ENCODE measurements around the gene GRAMD1B. TPM values are rescaled to one million over a fixed set of nuclear protein-coding genes. Genes with fewer than 3 reads are reported as not detected.

The GRAMD1B gene
- total and polyA plus RNA-seq, 4 donors = 0.29 to 2.6 (median 1.3) TPM

- no peaks in the 10 kb centered on the region for H3K9me3 ChIP-seq (ENCODE audit: control insufficient read depth in 4 of 4, low read length in 3 of 4)
- no peak for TF ChIP-seq GABPA (IDR thresholded peaks at IDR 0.05 in 1 of 2, conservative IDR thresholded peaks at IDR 0.05 in 1 of 2)
- TF ChIP-seq HNF4A (conservative IDR thresholded peaks at IDR 0.05) = no peak
- TF ChIP-seq RAD21 (IDR thresholded peaks at IDR 0.05) = no peak
- no peak for TF ChIP-seq MAX (IDR thresholded peaks at IDR 0.05)
- no peak for TF ChIP-seq ZBTB33 (IDR thresholded peaks at IDR 0.05)
- TF ChIP-seq EGR1 (IDR thresholded peaks at IDR 0.05; ENCODE audit: low read depth in 2 of 2) = no peak
- no peak for TF ChIP-seq SP1 (IDR thresholded peaks at IDR 0.05)
- no peak for TF ChIP-seq JUND (IDR thresholded peaks at IDR 0.05)
- TF ChIP-seq RXRA (IDR thresholded peaks at IDR 0.05) = no peak
- TF ChIP-seq FOXA2 (IDR thresholded peaks at IDR 0.05) = no peak
- TF ChIP-seq TAF1 (conservative IDR thresholded peaks at IDR 0.05) = no peak
- no peaks in the 10 kb centered on the region for H3K36me3 ChIP-seq (ENCODE audit: control insufficient read depth in 4 of 4, insufficient read depth in 3 of 4, low read depth in 1 of 4, low read length in 3 of 4)
- H3K27me3 ChIP-seq (ENCODE audit: control insufficient read depth in 4 of 4, insufficient read depth in 4 of 4, low read length in 3 of 4) = no peaks in the 10 kb centered on the region
- H3K4me3 ChIP-seq (ENCODE audit: low read depth in 1 of 3, low read length in 3 of 3) = no peak overlapping the region
- H3K9ac ChIP-seq (ENCODE audit: low read depth in 1 of 2, low read length in 2 of 2) = no peak overlapping the region
- H3K27ac ChIP-seq (ENCODE audit: low read depth in 1 of 2, low read length in 2 of 2) = no peak overlapping the region
- H3K4me1 ChIP-seq (ENCODE audit: control insufficient read depth in 4 of 4, insufficient read depth in 4 of 4, low read length in 3 of 4) = peaks cover 0 to 4% (median 2%) of the 10 kb centered on the region in 4 donors
- WGBS = 90% methylated on average over 8 of the region's 8 CpGs
- DNase-seq (ENCODE audit: low spot score) = no peak
Observed at GRCh38 chr11:123586568-123586967, 156.5 kb downstream of the GRAMD1B start.

GRCh38 chr11:123587044-123587443, 157.0 kb downstream of the GRAMD1B start:
- no peak for DNase-seq (ENCODE audit: low spot score)
- Histone ChIP-seq H3K27me3 (ENCODE audit: control insufficient read depth in 4 of 4, insufficient read depth in 4 of 4, low read length in 3 of 4) (no peaks in the 10 kb centered on the region), H3K27ac (ENCODE audit: low read depth in 1 of 2, low read length in 2 of 2) (no peak overlapping the region)

More at GRCh38 chr11:123587044-123587443, 157.0 kb downstream of the GRAMD1B start:
- WGBS = 97% methylated on average over 2 of the region's 2 CpGs
- Histone ChIP-seq H3K4me1 (ENCODE audit: control insufficient read depth in 4 of 4, insufficient read depth in 4 of 4, low read length in 3 of 4) (peaks cover 0 to 4% (median 2%) of the 10 kb centered on the region in 4 donors), H3K4me3 (ENCODE audit: low read depth in 1 of 3, low read length in 3 of 3) (no peak overlapping the region), H3K9ac (ENCODE audit: low read depth in 1 of 2, low read length in 2 of 2) (no peak overlapping the region), H3K9me3 (ENCODE audit: control insufficient read depth in 4 of 4, low read length in 3 of 4) (no peaks in the 10 kb centered on the region), H3K36me3 (ENCODE audit: control insufficient read depth in 4 of 4, insufficient read depth in 3 of 4, low read depth in 1 of 4, low read length in 3 of 4) (no peaks in the 10 kb centered on the region)
- TF ChIP-seq NR2F2 (IDR thresholded peaks at IDR 0.05) = no peak
- TF ChIP-seq FOXA2 (IDR thresholded peaks at IDR 0.05) = no peak
- no peak for TF ChIP-seq RXRA (IDR thresholded peaks at IDR 0.05)
- TF ChIP-seq CTCF (IDR thresholded peaks at IDR 0.05; ENCODE audit: low read depth, low read length, missing input control) = no peak
- TF ChIP-seq FOXA1 (IDR thresholded peaks at IDR 0.05) = no peak
- TF ChIP-seq ZBTB33 (IDR thresholded peaks at IDR 0.05) = no peak
- TF ChIP-seq RAD21 (IDR thresholded peaks at IDR 0.05) = no peak
- no peak for TF ChIP-seq ATF3 (IDR thresholded peaks at IDR 0.05)
- TF ChIP-seq JUND (IDR thresholded peaks at IDR 0.05) = no peak

Measured in liver (tissue), 9 donors.